A549 treated with CORT108297 at 1 μM for 4 hours (cell line): ENCODE measurements around the gene FOXN3. TPM values are rescaled to one million over a fixed set of nuclear protein-coding genes. Genes with fewer than 3 reads are reported as not detected.

Experiments
- total RNA-seq: library from RNA; stranded (reverse); fragments of 200-300 nt; extraction: Qiagen RNA extraction; gene quantifications from 5 replicates; pipeline ENCODE4 v1.2.3, GENCODE V29; 2022

Gene FOXN3, protein sequence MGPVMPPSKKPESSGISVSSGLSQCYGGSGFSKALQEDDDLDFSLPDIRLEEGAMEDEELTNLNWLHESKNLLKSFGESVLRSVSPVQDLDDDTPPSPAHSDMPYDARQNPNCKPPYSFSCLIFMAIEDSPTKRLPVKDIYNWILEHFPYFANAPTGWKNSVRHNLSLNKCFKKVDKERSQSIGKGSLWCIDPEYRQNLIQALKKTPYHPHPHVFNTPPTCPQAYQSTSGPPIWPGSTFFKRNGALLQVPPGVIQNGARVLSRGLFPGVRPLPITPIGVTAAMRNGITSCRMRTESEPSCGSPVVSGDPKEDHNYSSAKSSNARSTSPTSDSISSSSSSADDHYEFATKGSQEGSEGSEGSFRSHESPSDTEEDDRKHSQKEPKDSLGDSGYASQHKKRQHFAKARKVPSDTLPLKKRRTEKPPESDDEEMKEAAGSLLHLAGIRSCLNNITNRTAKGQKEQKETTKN
- total RNA-seq = 3.7 to 6.1 TPM (median 5.5 TPM) in 5 replicates

GRCh38 chr14:89417091-89417464 is at the start of gene FOXN3:
Gene FOXN3, minus strand, starts transcription at chr14:89417233. Its CDS starts 4,757 bp downstream, at chr14:89412476.

